NCI-H2196 (cell line): ENCODE data around the gene PLCH2.
"Not testable (repeated sequence)": the region's sequence is repeated elsewhere in the genome, so short reads cannot be mapped to it uniquely, and the experiment has no call there.

Source experiments
- DNase-seq: peaks from one replicate; lab custom pipeline; 2025; ENCODE audit not compliant: unreplicated experiment; lab: John Stamatoyannopoulos, UW

Gene PLCH2

GRCh38 chr1:2476061-2476999 lies at the start of gene PLCH2:
PLCH2 (plus strand) TSS chr1:2476289; CDS start chr1:2476589, 300 bp downstream.
- no peak for DNase-seq

- DNase-seq, result no peak
These were observed 49.5 kb upstream of the PLCH2 start for GRCh38 chr1:2426540-2426939.

- DNase-seq, result no peak
These were observed 49.0 kb upstream of the PLCH2 start for GRCh38 chr1:2427051-2427450.

- no peak for DNase-seq
These were observed 48.1 kb upstream of the PLCH2 start for GRCh38 chr1:2427976-2428375.

GRCh38 chr1:2428490-2428889 lies 47.6 kb upstream of the PLCH2 start:
- no peak for DNase-seq

GRCh38 chr1:2429780-2430591 lies 46.1 kb upstream of the PLCH2 start:
- DNase-seq, result no peak

- DNase-seq, result no peak
These were observed 45.5 kb upstream of the PLCH2 start for GRCh38 chr1:2430592-2430973.

- no peak for DNase-seq
These were observed 45.0 kb upstream of the PLCH2 start for GRCh38 chr1:2431103-2431502.

- no peak for DNase-seq
These were observed 44.6 kb upstream of the PLCH2 start for GRCh38 chr1:2431518-2431917.

- no peak for DNase-seq
These were observed 43.6 kb upstream of the PLCH2 start for GRCh38 chr1:2432441-2432844.

- no peak for DNase-seq
These were observed 42.9 kb upstream of the PLCH2 start for GRCh38 chr1:2433196-2433595.

- no peak for DNase-seq
These were observed 42.0 kb upstream of the PLCH2 start for GRCh38 chr1:2433936-2434655.

- no peak for DNase-seq
These were observed 41.0 kb upstream of the PLCH2 start for GRCh38 chr1:2435091-2435490.

GRCh38 chr1:2435746-2436355 lies 40.2 kb upstream of the PLCH2 start:
- DNase-seq, result no peak

GRCh38 chr1:2436876-2437275 lies 39.2 kb upstream of the PLCH2 start:
- no peak for DNase-seq

- DNase-seq, result no peak
These were observed 38.5 kb upstream of the PLCH2 start for GRCh38 chr1:2437617-2438016.

GRCh38 chr1:2438038-2438437 lies 38.1 kb upstream of the PLCH2 start:
- DNase-seq, result peak; percentile 75

GRCh38 chr1:2438641-2439040 lies 37.4 kb upstream of the PLCH2 start:
- DNase-seq, result no peak

GRCh38 chr1:2439369-2439768 lies 36.7 kb upstream of the PLCH2 start:
- no peak for DNase-seq

GRCh38 chr1:2440346-2440745 lies 35.7 kb upstream of the PLCH2 start:
- DNase-seq, result not testable (repeated sequence)

GRCh38 chr1:2441746-2442145 lies 34.3 kb upstream of the PLCH2 start:
- no peak for DNase-seq
